Measurements from ENCODE around the gene ICAM5.

GRCh38 chr19:10329555-10329954 lies 39.8 kb downstream of the ICAM5 start:
- TF ChIP-seq CTCF (IDR thresholded peaks at IDR 0.05; ENCODE audit: poor library complexity), result no peak
- TF ChIP-seq EZH2phosphoT487 (IDR thresholded peaks at IDR 0.05; ENCODE audit: low read depth, severe bottlenecking, unreplicated experiment), result no peak
